ENCODE measurements around the gene IL1RL1.

Gene IL1RL1

DNA sequence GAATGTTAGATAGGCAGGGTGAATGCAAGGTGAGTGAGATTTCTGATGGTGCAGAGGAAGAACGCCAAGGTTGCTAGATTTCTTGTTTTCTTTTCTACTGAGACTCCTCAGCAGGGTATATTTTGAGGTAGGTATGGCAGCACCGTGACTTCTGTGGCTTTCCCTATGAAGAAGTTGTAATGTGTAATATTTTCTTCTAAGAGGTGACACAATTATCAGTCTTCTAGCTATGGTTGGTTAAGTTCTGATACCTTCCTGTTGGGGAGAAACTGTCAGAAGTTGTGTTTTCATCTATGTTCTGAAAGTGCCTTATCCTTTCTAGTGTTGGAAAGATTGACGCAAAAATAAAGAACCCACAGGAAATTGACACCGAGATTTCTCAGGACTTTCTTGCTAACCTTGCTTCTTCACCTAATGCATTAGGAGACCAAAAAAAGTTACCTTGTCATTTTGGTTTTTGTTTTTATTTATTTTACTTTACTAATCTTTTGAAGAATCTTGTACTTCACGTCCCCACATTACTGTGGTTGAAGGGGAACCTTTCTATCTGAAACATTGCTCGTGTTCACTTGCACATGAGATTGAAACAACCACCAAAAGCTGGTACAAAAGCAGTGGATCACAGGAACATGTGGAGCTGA is 56.1 kb downstream of the IL1RL1 start:
- Mint-ChIP-seq H3K27me3 (no peaks in the 10 kb centered on the region), H3K4me3 (peak overlapping the region; percentile 79), H3K27ac (peak overlapping the region; percentile 94), H3K36me3 (peaks cover 44% of the 10 kb centered on the region), H3K4me1 (peaks cover 81% of the 10 kb centered on the region), H3K9me3 (peaks cover 28% of the 10 kb centered on the region)

DNA sequence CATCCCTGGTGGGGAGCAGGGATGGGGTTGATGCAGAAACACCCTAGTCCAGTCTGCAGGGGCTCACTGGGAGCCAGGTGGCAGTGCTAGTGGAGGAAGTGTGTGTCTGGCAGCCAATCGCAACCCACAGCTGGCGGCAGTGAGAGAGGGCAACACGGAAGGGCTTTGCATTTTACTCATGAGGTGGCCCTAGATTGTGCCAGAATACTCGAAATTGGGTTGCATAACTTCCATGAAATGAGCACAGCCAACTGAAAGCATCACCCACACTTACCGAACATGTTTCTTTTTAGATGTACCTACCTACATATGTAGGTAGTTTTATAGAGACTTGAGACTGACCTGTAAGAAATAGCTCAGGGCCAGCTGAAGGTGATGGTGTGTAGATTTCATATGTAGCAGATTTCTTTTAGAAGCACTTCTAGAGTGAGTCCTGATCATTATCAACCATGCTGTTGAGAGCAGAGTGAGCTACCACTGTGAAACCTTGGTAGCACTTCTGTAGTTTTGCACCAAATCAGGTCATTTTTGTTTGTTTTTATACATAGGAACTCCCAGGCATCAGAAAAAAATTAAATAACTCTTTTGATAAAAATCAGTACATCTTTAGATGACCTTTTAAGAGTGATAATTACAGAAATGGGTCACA is 57.2 kb downstream of the IL1RL1 start:
- H3K27ac Mint-ChIP-seq: peak overlapping the region; percentile 85
- peak overlapping the region; percentile 68 for H3K4me3 Mint-ChIP-seq
- peaks cover 21% of the 10 kb centered on the region for H3K9me3 Mint-ChIP-seq
- no peaks in the 10 kb centered on the region for H3K27me3 Mint-ChIP-seq
- peaks cover 37% of the 10 kb centered on the region for H3K36me3 Mint-ChIP-seq
- peaks cover 70% of the 10 kb centered on the region for H3K4me1 Mint-ChIP-seq

DNA sequence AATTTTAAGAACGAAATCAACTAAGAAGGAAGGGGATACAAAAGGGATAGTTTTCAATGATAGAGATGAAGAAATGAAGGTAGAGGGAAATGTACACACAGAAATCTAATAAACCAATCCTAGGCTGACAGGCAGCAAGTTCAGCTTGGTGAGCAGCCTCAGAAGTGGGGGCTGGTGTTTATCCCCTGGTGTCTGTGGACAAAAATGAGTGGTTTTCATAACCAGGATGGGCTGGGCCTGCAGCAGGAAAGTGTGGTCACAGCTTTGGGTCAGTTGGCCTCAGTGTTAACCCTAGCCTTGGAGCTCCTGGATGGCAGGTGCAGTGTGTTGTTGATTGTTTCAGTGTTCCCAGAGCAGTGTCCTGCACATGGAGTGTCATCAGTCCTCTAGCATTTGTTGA is 58.5 kb downstream of the IL1RL1 start:
- Mint-ChIP-seq H3K27me3 (no peaks in the 10 kb centered on the region), H3K4me1 (peaks cover 59% of the 10 kb centered on the region), H3K4me3 (no peak overlapping the region), H3K9me3 (peaks cover 15% of the 10 kb centered on the region), H3K27ac (no peak overlapping the region), H3K36me3 (peaks cover 28% of the 10 kb centered on the region)

DNA sequence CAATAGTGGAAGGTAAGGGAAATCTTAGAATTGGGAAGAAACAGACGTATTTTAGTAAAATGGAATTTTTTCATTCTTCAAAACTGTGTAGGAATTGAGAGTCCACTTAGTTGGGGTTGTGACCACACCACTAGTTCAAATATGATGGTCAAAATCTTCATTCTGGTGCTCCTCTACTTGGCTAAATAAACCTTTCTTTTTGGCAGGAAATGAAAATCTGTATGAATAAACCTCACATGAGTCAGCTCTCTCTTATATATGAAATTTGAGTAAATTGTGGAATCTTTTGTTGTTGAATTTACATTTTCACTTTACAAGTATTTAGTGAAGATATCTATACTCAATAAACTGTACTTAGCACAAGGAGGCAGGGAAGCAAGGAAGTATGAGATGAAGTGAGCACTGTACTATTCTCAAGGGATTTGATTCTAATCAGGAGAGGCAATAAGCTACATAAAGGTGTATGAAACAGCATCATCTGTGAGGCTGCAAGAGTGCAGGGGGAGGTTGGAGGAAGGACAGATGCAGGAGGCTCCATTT is 64.8 kb downstream of the IL1RL1 start:
- Mint-ChIP-seq H3K27me3 (no peaks in the 10 kb centered on the region), H3K4me3 (no peak overlapping the region), H3K27ac (no peak overlapping the region), H3K4me1 (peaks cover 27% of the 10 kb centered on the region), H3K36me3 (peaks cover 28% of the 10 kb centered on the region), H3K9me3 (peaks cover 6% of the 10 kb centered on the region)

DNA sequence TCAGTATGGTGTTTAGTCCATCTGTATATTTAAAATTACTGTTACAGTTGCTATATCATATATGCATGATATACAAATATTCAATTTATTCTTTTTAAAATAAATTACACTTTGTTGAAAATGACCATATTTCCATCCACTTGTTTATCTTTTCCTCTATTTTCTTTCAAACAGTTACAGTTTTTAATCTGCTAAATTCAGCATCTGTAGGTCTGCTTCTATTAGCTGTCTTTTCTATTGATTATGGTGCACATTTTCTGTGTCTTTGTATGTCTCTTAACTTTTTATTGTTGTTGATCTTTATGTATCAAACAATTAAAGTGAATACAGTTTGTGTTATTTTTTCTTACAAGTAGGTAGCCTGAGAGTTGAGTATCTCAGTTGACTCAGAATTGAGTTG is 72.4 kb downstream of the IL1RL1 start:
- H3K36me3 Mint-ChIP-seq: peaks cover 46% of the 10 kb centered on the region
- peaks cover 4% of the 10 kb centered on the region for H3K4me1 Mint-ChIP-seq
- H3K4me3 Mint-ChIP-seq: no peak overlapping the region
- no peaks in the 10 kb centered on the region for H3K27me3 Mint-ChIP-seq
- H3K27ac Mint-ChIP-seq: no peak overlapping the region
- H3K9me3 Mint-ChIP-seq: peaks cover 19% of the 10 kb centered on the region

DNA sequence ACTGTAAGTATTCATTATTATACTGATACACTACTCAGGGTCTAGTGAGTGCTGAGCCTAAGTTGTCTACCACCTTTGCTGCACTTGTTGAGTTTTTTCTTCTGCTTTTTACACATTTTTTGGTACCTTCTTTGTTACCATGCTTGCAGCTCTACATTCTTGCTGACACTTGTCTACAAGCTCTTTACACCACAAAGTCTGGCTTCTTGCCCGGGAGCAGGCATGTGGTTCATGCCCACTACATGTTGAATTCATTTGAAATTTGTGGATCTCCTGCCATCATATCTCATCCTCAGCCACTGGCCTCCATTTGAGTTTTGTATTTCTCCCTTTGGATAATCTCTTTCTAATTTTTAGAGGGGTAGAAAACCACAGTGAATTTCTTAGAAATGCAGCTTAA is 74.2 kb downstream of the IL1RL1 start:
- H3K9me3 Mint-ChIP-seq: peaks cover 19% of the 10 kb centered on the region
- no peaks in the 10 kb centered on the region for H3K27me3 Mint-ChIP-seq
- H3K4me1 Mint-ChIP-seq: peaks cover 8% of the 10 kb centered on the region
- H3K36me3 Mint-ChIP-seq: peaks cover 44% of the 10 kb centered on the region
- no peak overlapping the region for H3K4me3 Mint-ChIP-seq
- no peak overlapping the region for H3K27ac Mint-ChIP-seq

DNA sequence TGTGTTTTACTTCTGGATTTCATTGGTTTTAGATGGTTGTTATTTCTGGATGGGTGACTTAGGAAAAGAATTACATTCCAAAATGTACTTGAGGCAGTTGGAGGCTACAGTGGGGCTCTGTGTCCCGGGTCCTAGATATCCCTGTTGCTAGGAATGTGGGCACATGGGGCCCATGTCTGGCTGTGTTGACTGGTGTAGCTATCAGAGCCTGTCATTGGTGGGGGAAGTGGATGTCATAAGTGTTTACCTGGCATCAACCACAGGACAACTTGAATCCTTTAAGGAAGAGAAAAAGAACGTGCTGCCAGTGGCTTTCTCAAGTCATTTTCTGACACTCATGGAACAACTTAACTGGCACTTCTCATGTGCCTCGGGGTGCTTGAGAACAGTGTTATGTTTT is 74.6 kb downstream of the IL1RL1 start:
- Mint-ChIP-seq H3K4me1 (peaks cover 9% of the 10 kb centered on the region), H3K27ac (no peak overlapping the region), H3K36me3 (peaks cover 40% of the 10 kb centered on the region), H3K27me3 (no peaks in the 10 kb centered on the region), H3K9me3 (peaks cover 19% of the 10 kb centered on the region), H3K4me3 (no peak overlapping the region)

DNA sequence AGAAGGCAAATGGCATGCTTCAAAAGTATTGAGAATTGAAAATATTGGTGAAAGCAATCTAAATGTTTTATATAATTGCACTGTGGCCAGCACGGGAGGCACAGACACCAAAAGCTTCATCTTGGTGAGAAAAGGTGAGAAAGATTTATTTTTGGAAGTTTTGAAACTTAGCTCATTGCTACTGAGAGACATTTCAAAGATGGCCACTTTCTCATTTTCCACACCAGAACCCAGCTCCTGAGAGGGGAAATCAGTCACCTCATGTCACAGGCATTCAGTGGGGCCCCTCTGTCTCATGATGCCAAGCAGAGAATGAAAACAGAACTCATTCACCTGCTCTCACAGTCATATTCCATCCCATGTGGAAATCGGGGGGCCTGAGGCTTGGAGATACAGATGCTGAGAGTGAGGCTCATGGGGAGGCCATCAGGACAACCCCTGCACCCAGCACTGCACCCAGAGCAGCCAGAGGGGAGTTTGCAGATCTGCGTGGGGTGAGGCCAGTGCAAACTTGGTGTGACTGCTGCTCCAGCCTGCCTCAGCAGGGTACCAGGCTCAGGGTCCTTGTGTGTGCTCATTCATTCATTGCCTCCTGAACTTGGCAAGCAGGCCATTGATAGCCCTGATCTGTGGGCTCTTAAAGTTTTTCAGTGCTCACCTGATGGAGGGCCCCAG is 75.6 kb downstream of the IL1RL1 start:
- Mint-ChIP-seq H3K9me3 (peaks cover 19% of the 10 kb centered on the region), H3K4me1 (peaks cover 19% of the 10 kb centered on the region), H3K27me3 (no peaks in the 10 kb centered on the region), H3K36me3 (peaks cover 39% of the 10 kb centered on the region), H3K27ac (no peak overlapping the region), H3K4me3 (no peak overlapping the region)

DNA sequence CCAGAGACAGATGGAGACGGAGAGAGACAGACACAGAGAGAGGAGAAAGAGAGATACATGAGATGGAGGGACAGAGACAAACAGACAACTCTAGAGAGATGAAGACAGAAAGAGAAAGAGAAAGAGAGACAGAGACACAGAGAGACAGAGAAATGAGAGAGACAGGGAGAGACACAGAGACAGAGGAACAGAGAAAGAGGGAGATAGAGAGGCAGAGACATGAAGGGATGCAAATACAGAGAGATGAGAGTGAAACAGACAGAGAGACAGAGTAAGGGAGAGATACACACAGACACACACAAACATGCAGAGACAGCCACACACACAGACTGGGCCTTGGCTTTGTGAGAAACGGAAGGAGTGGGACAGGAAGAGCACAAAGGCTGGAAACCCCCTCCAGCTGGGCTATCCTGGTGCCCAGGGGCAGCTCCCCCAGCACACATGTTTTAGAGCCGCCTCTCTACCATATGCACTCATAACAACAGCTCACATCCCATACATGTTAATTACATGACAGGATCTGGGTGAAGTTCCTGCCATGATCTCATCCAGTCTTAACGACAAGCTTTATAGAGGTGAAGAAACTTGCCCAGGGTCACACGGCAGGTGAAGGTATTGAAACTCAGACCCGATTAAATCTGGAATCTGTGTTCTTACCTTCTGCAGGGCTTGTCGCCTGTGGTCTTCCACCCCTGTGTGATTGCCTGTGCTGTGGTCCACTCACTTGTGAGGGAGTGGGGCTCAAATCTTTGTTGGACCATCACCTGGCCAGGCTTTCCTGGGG is 76.6 kb downstream of the IL1RL1 start:
- H3K4me1 Mint-ChIP-seq: peaks cover 24% of the 10 kb centered on the region
- H3K36me3 Mint-ChIP-seq: peaks cover 34% of the 10 kb centered on the region
- H3K27ac Mint-ChIP-seq: no peak overlapping the region
- H3K4me3 Mint-ChIP-seq: no peak overlapping the region
- H3K27me3 Mint-ChIP-seq: no peaks in the 10 kb centered on the region
- peaks cover 16% of the 10 kb centered on the region for H3K9me3 Mint-ChIP-seq

DNA sequence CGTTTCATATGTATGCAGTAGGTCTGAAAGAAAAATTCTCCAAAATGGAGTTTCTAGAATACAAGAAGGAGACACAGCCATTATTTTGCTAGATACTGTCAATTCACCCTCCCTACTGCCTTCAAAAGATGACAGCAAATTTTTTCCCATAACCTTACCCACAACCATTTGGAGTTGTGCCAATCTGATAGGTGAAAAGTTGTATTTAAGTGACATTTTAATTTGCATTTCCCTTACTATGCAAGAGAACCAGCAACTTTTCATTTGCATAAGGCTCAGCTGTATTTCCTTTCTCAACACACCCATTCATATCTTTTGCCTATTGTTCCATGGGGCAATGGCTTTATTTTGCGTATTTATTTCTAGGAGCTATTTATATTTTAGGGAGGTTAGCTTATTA is 80.2 kb downstream of the IL1RL1 start:
- Mint-ChIP-seq H3K36me3 (peaks cover 9% of the 10 kb centered on the region), H3K4me3 (peak overlapping the region; percentile 12), H3K27me3 (no peaks in the 10 kb centered on the region), H3K9me3 (no peaks in the 10 kb centered on the region), H3K27ac (peak overlapping the region; percentile 43), H3K4me1 (peaks cover 26% of the 10 kb centered on the region)

DNA sequence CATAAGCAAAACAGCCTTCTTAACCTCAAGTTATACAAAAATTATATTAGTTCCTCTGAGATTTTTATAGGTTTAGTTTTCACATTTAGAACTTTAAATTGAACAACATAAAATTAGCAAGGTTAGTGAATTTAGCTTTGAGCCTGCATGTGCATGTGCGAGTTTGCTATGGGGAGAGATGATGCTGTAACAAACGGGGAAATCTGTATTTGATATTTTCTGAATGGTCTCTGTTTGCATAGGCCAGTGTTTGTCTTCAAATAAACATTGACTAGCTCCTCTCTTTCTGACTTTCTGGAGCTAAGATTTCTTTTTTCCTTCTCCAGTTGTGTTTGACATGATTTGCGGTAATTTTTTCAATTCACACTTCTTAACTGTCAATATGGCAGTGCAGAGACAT is 80.7 kb downstream of the IL1RL1 start:
- no peaks in the 10 kb centered on the region for H3K27me3 Mint-ChIP-seq
- H3K27ac Mint-ChIP-seq: no peak overlapping the region
- peaks cover 26% of the 10 kb centered on the region for H3K4me1 Mint-ChIP-seq
- H3K4me3 Mint-ChIP-seq: no peak overlapping the region
- no peaks in the 10 kb centered on the region for H3K9me3 Mint-ChIP-seq
- peaks cover 8% of the 10 kb centered on the region for H3K36me3 Mint-ChIP-seq

DNA sequence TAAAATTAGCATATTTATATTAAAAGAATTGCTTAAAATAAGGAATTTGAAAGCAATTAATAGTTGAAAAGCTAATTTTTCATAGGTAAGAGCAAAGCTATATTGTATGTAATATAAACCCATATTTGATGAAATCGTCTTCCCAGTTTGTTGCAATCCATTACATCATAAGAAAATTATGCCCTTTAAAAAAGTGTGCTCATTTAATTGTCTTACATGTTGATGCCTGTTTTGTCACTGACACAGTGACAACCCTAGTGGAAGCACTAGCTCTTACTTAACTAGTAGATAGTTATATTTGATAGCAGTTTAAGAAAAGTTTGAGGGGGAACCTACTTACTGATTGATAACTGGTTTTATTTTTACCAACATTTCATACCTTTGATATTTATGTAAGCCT is 81.6 kb downstream of the IL1RL1 start:
- Mint-ChIP-seq H3K4me3 (no peak overlapping the region), H3K4me1 (peaks cover 22% of the 10 kb centered on the region), H3K36me3 (peaks cover 3% of the 10 kb centered on the region), H3K9me3 (no peaks in the 10 kb centered on the region), H3K27ac (no peak overlapping the region), H3K27me3 (no peaks in the 10 kb centered on the region)

DNA sequence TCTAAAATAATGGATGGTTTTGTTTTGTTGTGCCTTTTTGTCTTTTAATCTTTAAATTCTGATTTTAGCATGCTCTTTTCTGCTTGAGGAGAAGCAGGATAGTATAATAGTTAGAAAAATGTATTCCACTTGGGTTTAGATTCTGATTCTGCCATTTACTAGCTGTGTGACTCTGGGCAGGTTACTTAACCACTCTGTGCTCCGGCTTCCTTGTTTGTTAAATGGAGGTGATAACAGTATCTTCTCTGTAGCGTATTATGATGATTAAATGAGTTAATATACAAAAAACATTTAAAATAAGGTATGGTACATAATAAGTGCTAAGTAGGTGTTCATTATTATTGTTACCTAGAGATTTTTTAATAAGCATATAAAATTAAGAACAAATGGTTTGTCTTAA is 84.6 kb downstream of the IL1RL1 start:
- Mint-ChIP-seq H3K9me3 (no peaks in the 10 kb centered on the region), H3K36me3 (peaks cover 3% of the 10 kb centered on the region), H3K27ac (no peak overlapping the region), H3K4me1 (peaks cover 32% of the 10 kb centered on the region), H3K4me3 (no peak overlapping the region), H3K27me3 (no peaks in the 10 kb centered on the region)

DNA sequence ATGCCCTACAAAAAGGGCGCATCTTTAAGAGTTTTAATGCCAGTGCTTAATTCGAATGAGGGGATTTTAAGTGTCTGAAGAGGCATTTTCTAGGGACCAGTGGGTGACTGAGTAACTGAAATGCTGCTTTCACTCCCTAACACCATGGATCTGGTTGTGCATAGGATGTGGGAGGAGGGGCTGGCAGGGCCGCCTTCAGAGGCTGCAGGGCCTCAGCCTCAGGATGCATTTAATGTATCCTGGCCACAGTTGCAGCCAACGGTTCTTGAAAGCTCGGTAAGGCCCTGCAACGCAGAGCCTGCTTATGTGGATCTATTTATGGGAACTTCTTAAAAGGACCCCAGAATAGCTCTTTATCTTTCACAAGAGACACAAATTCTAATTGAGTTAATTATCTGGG is 85.8 kb downstream of the IL1RL1 start:
- H3K27ac Mint-ChIP-seq: no peak overlapping the region

DNA sequence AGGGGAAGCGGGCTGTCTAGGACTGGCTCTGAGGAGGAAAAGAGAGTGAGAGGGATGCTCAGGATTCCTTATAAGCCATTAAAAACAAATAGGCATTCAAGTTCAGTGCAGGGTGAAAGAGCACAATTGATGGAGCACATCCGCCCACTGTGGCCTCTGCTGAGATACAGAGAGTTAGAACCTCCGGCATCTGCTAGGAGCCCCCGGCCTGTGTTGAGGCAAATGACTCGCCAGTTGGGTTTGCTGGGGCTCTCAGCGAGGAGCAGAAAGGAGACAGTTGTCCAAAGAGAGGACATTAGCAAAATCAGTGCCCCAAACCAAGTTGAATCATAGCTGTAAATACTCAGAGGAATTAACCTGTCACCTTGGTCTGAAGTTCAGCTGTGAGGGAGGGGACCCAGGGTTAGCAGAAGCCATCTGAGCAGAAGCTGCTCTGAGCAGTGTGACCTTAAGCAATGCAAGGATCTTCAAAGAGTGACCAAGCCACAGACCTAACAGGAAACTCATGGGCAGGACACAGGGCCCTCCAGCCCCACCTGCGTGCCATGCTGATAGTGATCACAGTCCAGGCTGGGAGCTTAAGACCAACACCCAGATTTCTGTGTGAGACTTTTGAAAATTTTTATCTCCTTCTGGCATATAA is 88.3 kb downstream of the IL1RL1 start:
- Mint-ChIP-seq H3K4me1 (peaks cover 28% of the 10 kb centered on the region), H3K36me3 (no peaks in the 10 kb centered on the region), H3K4me3 (no peak overlapping the region), H3K27me3 (no peaks in the 10 kb centered on the region), H3K27ac (peak overlapping the region; percentile 55), H3K9me3 (no peaks in the 10 kb centered on the region)

More for the DNA sequence above, 85.8 kb downstream of the IL1RL1 start:
- no peaks in the 10 kb centered on the region for H3K27me3 Mint-ChIP-seq
- no peaks in the 10 kb centered on the region for H3K9me3 Mint-ChIP-seq
- H3K36me3 Mint-ChIP-seq: no peaks in the 10 kb centered on the region
- peaks cover 32% of the 10 kb centered on the region for H3K4me1 Mint-ChIP-seq
- no peak overlapping the region for H3K4me3 Mint-ChIP-seq
